Suprapubic skin (tissue), 3 donors: Measurements from ENCODE around the gene CDH6.

Experiments used
- POLR2AphosphoS5 ChIP-seq, 3 donors: sonication (generic); formaldehyde crosslinking; IDR thresholded peaks; one replicate each; pipeline ENCODE4 v1.6.1; 2017; ENCODE audit warnings: antibody characterized with exemption in 3 of 3
- TF ChIP-seq, protein P1 (sequence below), 2 donors: fragments of 200-600 bp in 1 of 2; fragments of 450-650 bp in 1 of 2; sonication (generic) in 1 of 2; IDR thresholded peaks; one replicate each; pipeline ENCODE4 v1.5.1; 2016 to 2019; ENCODE audit warnings: antibody characterized with exemption in 2 of 2, mild to moderate bottlenecking in 1 of 2, moderate library complexity in 1 of 2

DNA sequence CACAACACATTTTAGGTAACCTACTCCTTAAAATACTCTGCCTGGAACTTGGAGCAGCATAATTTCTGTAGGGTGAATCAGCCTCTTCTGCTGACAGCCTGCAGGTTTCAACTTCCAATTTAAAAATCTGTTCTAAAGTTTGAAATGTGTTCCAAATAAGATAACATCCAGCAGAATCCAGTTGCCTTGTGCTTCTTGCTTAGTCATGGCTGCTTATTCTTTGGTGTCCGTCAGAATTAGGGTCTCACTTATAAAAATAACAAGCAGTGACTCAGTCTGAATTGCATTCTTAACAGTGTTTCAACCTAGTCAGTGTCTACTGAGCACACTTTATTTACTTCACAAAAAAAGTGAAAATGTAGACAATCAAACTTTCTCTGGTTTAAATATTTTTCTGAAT, 3.7 kb downstream of the CDH6 start:
- TF ChIP-seq, protein P1, sequence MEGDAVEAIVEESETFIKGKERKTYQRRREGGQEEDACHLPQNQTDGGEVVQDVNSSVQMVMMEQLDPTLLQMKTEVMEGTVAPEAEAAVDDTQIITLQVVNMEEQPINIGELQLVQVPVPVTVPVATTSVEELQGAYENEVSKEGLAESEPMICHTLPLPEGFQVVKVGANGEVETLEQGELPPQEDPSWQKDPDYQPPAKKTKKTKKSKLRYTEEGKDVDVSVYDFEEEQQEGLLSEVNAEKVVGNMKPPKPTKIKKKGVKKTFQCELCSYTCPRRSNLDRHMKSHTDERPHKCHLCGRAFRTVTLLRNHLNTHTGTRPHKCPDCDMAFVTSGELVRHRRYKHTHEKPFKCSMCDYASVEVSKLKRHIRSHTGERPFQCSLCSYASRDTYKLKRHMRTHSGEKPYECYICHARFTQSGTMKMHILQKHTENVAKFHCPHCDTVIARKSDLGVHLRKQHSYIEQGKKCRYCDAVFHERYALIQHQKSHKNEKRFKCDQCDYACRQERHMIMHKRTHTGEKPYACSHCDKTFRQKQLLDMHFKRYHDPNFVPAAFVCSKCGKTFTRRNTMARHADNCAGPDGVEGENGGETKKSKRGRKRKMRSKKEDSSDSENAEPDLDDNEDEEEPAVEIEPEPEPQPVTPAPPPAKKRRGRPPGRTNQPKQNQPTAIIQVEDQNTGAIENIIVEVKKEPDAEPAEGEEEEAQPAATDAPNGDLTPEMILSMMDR (IDR thresholded peaks at IDR 0.05): no peak
- no peak for TF ChIP-seq POLR2AphosphoS5 (IDR thresholded peaks at IDR 0.05)
